A172 (cell line): ENCODE results near the gene PFKFB2. TPM values are rescaled to one million over a fixed set of nuclear protein-coding genes. Genes with fewer than 3 reads are reported as not detected.
A peak's percentile ranks its signal among the peaks of the same experiment; 100 is the strongest.

ENCODE experiments used
- DNase-seq: peaks from one replicate; pipeline ENCODE4 v3.0.0-alpha.2; 2015; ENCODE audit warnings: low spot score
- total RNA-seq: library from RNA; depleted of rRNA; stranded (reverse); fragments of >200 nt; shearing (Covaris generic); gene quantifications from 2 replicates; pipeline ENCODE4 v1.2.3, GENCODE V29; 2014; rRNA removed

The PFKFB2 gene
- total RNA-seq, 1 experiment from 2014 or later: 15.6 TPM

- peak; percentile 65 for DNase-seq
Observed at GRCh38 chr1:207088701-207089626, 35.9 kb downstream of the PFKFB2 start, which contains the start of gene C4BPB. Gene C4BPB, plus strand, starts transcription at chr1:207088860. Its CDS starts 672 bp downstream, at chr1:207089532.

- DNase-seq: no peak
Observed at GRCh38 chr1:207089627-207090355, 36.7 kb downstream of the PFKFB2 start.

- DNase-seq: no peak
Observed at GRCh38 chr1:207091200-207091908, 38.3 kb downstream of the PFKFB2 start.

- DNase-seq: no peak
Observed at GRCh38 chr1:207093944-207094343, 40.9 kb downstream of the PFKFB2 start.

- DNase-seq: peak; percentile 61
Observed at GRCh38 chr1:207097871-207098324, 44.8 kb downstream of the PFKFB2 start.

- no peak for DNase-seq
Observed at GRCh38 chr1:207101720-207102119, 48.6 kb downstream of the PFKFB2 start.

- DNase-seq: no peak
Observed at GRCh38 chr1:207102146-207102545, 49.1 kb downstream of the PFKFB2 start.

- no peak for DNase-seq
Observed at GRCh38 chr1:207102659-207103058, 49.6 kb downstream of the PFKFB2 start.

- DNase-seq: no peak
Observed at GRCh38 chr1:207103892-207104373, 50.9 kb downstream of the PFKFB2 start, which contains the start of gene C4BPA. Gene C4BPA, plus strand, starts transcription at chr1:207104233. Its CDS starts 8,793 bp downstream, at chr1:207113026.

GRCh38 chr1:207109004-207109403 lies 55.9 kb downstream of the PFKFB2 start:
- DNase-seq: peak; percentile 41

- no peak for DNase-seq
Observed at GRCh38 chr1:207112616-207113296, 59.7 kb downstream of the PFKFB2 start.

GRCh38 chr1:207115269-207115668 lies 62.2 kb downstream of the PFKFB2 start:
- DNase-seq: no peak

GRCh38 chr1:207124389-207124788 lies 71.3 kb downstream of the PFKFB2 start:
- no peak for DNase-seq

GRCh38 chr1:207128336-207128921 lies 75.4 kb downstream of the PFKFB2 start:
- DNase-seq: no peak

- no peak for DNase-seq
Observed at GRCh38 chr1:207129053-207129452, 76.0 kb downstream of the PFKFB2 start.

Other genes starting within 250 kb of the PFKFB2 start
- not detected in 2 replicates for gene IL20, start 187.7 kb upstream of the PFKFB2 start, total RNA-seq
- gene IL24, start 155.8 kb upstream of the PFKFB2 start, total RNA-seq: not detected in 2 replicates
- gene FCMR, start 131.3 kb upstream of the PFKFB2 start, total RNA-seq: 3.6 and 4.0 TPM in 2 replicates
- gene PIGR, start 106.8 kb upstream of the PFKFB2 start, total RNA-seq: not detected in 2 replicates
- not detected in 2 replicates for gene FCAMR, start 82.8 kb upstream of the PFKFB2 start, total RNA-seq
- 0.31 and 1.4 TPM in 2 replicates for gene C1orf116, start 20.5 kb upstream of the PFKFB2 start, total RNA-seq
- 4.4 and 5.1 TPM in 2 replicates for gene YOD1, start 2.1 kb upstream of the PFKFB2 start, total RNA-seq
- 7.3 and 11.1 TPM in 2 replicates for gene C4BPB, start 35.6 kb downstream of the PFKFB2 start, total RNA-seq
- not detected in 2 replicates for gene C4BPA, start 51.0 kb downstream of the PFKFB2 start, total RNA-seq